ENCODE measurements around the gene IMPA2. TPM values are rescaled to one million over a fixed set of nuclear protein-coding genes. Genes with fewer than 3 reads are reported as not detected.
A peak's percentile ranks its signal among the peaks of the same experiment; 100 is the strongest.

IMPA2 gene
- total and polyA plus RNA-seq, 2 of the 13 experiments (the other 11 are each of a cell fraction or from before 2014, with no cell fraction given): 37.8 to 71.8 TPM

DNA sequence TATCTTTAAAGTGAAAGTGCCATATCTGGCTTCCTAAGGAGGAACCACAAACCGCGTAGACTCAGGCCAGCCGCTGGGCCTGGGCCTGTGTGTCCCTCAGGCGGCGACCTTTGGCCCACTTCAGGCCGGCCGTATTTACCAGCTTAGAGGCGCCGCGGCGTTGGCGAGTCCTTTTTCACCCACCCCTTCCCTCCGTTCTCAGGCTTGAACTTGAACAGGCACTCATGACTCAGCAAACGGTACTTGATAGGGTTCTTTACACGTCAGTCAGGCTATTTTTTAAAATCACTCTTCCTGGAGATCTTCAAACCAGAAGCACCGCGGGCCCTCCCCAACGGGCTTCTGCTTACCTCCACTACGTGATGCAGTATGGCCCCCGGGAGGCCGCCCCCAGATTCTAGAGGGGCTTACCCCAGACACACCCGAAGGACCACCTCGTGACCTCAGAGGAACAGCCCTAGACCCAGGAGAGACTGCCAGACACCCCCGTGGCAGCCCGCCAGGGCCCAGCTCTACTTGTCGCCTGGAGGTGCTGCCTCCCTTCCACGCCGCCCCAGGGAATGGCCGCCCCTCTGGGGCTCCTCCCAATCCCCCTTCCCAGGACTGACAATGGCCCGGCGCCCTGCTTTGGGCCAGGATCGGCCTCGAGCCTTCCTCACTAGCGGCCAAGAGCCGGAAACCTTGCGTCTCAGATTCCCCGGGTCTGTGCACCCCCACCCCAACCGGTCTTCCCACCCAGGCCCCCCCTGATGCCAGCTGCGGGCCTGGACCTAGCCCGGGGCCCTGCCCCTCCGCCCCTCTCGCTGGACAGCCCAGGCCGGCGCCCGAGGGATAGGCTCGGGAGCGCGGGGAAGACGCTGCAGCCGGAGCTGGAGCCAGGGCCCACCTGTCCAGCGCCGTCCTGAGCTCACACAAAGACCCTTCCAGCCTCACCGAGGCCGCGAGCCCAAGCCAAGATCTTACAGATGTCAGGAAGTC is 33.8 kb upstream of the IMPA2 start (continued):
- TF ChIP-seq, protein P1, sequence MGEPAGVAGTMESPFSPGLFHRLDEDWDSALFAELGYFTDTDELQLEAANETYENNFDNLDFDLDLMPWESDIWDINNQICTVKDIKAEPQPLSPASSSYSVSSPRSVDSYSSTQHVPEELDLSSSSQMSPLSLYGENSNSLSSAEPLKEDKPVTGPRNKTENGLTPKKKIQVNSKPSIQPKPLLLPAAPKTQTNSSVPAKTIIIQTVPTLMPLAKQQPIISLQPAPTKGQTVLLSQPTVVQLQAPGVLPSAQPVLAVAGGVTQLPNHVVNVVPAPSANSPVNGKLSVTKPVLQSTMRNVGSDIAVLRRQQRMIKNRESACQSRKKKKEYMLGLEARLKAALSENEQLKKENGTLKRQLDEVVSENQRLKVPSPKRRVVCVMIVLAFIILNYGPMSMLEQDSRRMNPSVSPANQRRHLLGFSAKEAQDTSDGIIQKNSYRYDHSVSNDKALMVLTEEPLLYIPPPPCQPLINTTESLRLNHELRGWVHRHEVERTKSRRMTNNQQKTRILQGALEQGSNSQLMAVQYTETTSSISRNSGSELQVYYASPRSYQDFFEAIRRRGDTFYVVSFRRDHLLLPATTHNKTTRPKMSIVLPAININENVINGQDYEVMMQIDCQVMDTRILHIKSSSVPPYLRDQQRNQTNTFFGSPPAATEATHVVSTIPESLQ (CRISPR knock-in tag; conservative IDR thresholded peaks at IDR 0.05): no peak
- TF ChIP-seq RBM22 (optimal IDR thresholded peaks at IDR 0.05; ENCODE audit: low read length) (no peak), ZNF558 (CRISPR knock-in tag; IDR thresholded peaks at IDR 0.05; ENCODE audit: borderline replicate concordance) (no peak), MATR3 (CRISPR knock-in tag; IDR thresholded peaks at IDR 0.05) (no peak), SMYD3 (CRISPR knock-in tag; IDR thresholded peaks at IDR 0.05) (no peak), SNAPC2 (CRISPR knock-in tag; IDR thresholded peaks at IDR 0.05) (no peak), EHMT2 (IDR thresholded peaks at IDR 0.05; ENCODE audit: borderline replicate concordance, low read depth, low read length) (no peak), PHF8 (CRISPR knock-in tag; IDR thresholded peaks at IDR 0.05) (peak; percentile 61), ZFP36L1 (CRISPR knock-in tag; IDR thresholded peaks at IDR 0.05) (no peak), ZFAT (CRISPR knock-in tag; conservative IDR thresholded peaks at IDR 0.05) (no peak), SRSF1 (optimal IDR thresholded peaks at IDR 0.05; ENCODE audit: low read depth, low read length) (no peak), ZNF629 (CRISPR knock-in tag; conservative IDR thresholded peaks at IDR 0.05) (no peak)
- TF ChIP-seq, protein P2, sequence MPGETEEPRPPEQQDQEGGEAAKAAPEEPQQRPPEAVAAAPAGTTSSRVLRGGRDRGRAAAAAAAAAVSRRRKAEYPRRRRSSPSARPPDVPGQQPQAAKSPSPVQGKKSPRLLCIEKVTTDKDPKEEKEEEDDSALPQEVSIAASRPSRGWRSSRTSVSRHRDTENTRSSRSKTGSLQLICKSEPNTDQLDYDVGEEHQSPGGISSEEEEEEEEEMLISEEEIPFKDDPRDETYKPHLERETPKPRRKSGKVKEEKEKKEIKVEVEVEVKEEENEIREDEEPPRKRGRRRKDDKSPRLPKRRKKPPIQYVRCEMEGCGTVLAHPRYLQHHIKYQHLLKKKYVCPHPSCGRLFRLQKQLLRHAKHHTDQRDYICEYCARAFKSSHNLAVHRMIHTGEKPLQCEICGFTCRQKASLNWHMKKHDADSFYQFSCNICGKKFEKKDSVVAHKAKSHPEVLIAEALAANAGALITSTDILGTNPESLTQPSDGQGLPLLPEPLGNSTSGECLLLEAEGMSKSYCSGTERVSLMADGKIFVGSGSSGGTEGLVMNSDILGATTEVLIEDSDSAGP (CRISPR knock-in tag; IDR thresholded peaks at IDR 0.05; ENCODE audit: borderline replicate concordance): peak; percentile 36; the same call in 1 of the 2 replicates
- TF ChIP-seq, protein P3, sequence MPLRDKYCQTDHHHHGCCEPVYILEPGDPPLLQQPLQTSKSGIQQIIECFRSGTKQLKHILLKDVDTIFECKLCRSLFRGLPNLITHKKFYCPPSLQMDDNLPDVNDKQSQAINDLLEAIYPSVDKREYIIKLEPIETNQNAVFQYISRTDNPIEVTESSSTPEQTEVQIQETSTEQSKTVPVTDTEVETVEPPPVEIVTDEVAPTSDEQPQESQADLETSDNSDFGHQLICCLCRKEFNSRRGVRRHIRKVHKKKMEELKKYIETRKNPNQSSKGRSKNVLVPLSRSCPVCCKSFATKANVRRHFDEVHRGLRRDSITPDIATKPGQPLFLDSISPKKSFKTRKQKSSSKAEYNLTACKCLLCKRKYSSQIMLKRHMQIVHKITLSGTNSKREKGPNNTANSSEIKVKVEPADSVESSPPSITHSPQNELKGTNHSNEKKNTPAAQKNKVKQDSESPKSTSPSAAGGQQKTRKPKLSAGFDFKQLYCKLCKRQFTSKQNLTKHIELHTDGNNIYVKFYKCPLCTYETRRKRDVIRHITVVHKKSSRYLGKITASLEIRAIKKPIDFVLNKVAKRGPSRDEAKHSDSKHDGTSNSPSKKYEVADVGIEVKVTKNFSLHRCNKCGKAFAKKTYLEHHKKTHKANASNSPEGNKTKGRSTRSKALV (CRISPR knock-in tag; IDR thresholded peaks at IDR 0.05): no peak
- TF ChIP-seq, protein P4, sequence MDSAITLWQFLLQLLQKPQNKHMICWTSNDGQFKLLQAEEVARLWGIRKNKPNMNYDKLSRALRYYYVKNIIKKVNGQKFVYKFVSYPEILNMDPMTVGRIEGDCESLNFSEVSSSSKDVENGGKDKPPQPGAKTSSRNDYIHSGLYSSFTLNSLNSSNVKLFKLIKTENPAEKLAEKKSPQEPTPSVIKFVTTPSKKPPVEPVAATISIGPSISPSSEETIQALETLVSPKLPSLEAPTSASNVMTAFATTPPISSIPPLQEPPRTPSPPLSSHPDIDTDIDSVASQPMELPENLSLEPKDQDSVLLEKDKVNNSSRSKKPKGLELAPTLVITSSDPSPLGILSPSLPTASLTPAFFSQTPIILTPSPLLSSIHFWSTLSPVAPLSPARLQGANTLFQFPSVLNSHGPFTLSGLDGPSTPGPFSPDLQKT (CRISPR knock-in tag; IDR thresholded peaks at IDR 0.05; ENCODE audit: borderline replicate concordance): no peak
- TF ChIP-seq, protein P5, sequence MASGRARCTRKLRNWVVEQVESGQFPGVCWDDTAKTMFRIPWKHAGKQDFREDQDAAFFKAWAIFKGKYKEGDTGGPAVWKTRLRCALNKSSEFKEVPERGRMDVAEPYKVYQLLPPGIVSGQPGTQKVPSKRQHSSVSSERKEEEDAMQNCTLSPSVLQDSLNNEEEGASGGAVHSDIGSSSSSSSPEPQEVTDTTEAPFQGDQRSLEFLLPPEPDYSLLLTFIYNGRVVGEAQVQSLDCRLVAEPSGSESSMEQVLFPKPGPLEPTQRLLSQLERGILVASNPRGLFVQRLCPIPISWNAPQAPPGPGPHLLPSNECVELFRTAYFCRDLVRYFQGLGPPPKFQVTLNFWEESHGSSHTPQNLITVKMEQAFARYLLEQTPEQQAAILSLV (CRISPR knock-in tag; IDR thresholded peaks at IDR 0.05; ENCODE audit: borderline replicate concordance): no peak
- TF ChIP-seq, protein P6, sequence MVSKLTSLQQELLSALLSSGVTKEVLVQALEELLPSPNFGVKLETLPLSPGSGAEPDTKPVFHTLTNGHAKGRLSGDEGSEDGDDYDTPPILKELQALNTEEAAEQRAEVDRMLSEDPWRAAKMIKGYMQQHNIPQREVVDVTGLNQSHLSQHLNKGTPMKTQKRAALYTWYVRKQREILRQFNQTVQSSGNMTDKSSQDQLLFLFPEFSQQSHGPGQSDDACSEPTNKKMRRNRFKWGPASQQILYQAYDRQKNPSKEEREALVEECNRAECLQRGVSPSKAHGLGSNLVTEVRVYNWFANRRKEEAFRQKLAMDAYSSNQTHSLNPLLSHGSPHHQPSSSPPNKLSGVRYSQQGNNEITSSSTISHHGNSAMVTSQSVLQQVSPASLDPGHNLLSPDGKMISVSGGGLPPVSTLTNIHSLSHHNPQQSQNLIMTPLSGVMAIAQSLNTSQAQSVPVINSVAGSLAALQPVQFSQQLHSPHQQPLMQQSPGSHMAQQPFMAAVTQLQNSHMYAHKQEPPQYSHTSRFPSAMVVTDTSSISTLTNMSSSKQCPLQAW (CRISPR knock-in tag; IDR thresholded peaks at IDR 0.05): peak; percentile 62; the same call in 1 of the 2 replicates

All from HepG2 (cell line).